Cardiac muscle cell (in vitro differentiated cells and primary cell): ENCODE data around the gene SGF29. TPM values are rescaled to one million over a fixed set of nuclear protein-coding genes. Genes with fewer than 3 reads are reported as not detected.

Source experiments
- DNase-seq, 2 donors: peaks; one replicate each; pipeline versions ENCODE4 v3.0.0 to v3.0.0-alpha.2; 2010 to 2017; ENCODE audit warnings: low read depth in 1 of 2, low spot score in 1 of 2
- H3K27ac ChIP-seq: fragments of 200-600 bp; sonication (generic); 2 replicates; pipeline ENCODE4 v1.5.1; 2016
- H3K27me3 ChIP-seq: fragments of 200-600 bp; sonication (generic); 2 replicates; pipeline ENCODE4 v1.6.0; 2016; ENCODE audit warnings: control low read depth
- H3K36me3 ChIP-seq: fragments of 200-600 bp; sonication (generic); 2 replicates; pipeline ENCODE4 v1.5.1; 2016; ENCODE audit warnings: control low read depth
- H3K4me1 ChIP-seq: fragments of 200-600 bp; sonication (generic); 2 replicates; pipeline ENCODE4 v1.8.1; 2017; ENCODE audit warnings: low read depth, mild to moderate bottlenecking, mixed run types
- H3K4me3 ChIP-seq: fragments of 200-600 bp; sonication (generic); 2 replicates; pipeline ENCODE4 v1.5.1; 2016; ENCODE audit warnings: mild to moderate bottlenecking
- H3K9me3 ChIP-seq: fragments of 200-600 bp; sonication (generic); 2 replicates; pipeline ENCODE4 v1.5.1; 2017; ENCODE audit warnings: low read depth, mild to moderate bottlenecking, control low read depth
- polyA plus RNA-seq: library from polyadenylated mRNA; unstranded; fragments of >200 nt; fragmentation: Nextera tagmentation; extraction: Ambion mirVana; gene quantifications from 2 replicates; pipeline ENCODE4 v1.2.1, GENCODE V29; 2016
- total RNA-seq: library from RNA; depleted of rRNA; stranded (reverse); fragments of >200 nt; gene quantifications from 2 replicates; pipeline ENCODE4 v1.2.3, GENCODE V29; 2016
- TF ChIP-seq, protein P1 (sequence below): IDR thresholded peaks from 2 replicates; pipeline ENCODE4 v1.5.1; 2012; ENCODE audit warnings: low read depth, mild to moderate bottlenecking, low read length

The SGF29 gene
- total and polyA plus RNA-seq, 2 experiments from 2014 or later: 21.7 to 28.8 TPM

DNA sequence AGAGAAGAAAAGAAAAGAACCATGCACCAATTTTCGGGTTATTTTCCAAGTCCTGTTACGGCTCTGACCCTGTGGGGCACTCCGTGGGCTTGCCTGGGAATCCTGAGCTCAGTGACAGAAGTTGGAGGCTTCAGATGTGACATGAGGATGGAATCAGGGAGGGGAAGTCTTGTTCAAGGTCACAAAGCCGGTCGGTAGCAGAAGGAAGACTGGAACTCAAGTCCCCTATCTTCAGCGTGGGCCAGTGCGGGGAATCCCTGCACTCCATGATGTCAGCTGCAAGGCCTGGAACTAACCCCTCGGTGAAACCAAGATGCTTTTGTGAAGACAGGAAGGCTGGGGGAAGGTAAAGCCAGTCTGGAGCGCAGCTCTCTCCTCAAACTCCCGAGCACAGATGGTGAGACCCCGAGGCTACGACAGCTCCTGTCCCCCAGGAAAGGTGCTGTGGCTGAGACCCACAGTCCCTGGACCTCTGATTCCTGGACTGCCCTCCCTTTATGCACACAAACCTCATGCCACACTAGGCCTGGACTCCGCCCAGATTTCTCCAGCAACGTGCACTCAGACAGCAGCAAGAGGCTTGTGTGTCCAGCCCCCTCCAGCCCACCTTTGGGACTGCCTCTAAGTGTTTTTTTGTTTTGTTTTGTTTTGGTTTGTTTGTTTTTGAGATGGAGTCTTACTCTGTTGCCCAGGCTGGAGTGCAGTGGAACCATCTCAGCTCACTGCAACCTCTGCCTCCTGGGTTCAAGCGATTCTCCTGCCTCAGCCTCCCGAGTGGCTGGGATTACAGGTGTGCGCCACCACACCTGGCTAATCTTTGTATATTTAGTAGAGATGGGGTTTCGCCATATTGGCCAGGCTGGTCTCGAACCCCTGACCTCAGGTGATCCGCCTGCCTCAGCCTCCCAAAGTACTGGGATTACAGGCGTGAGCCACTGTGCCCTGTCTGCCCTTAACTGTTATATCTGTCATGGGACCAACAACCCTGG lies 41.6 kb upstream of the SGF29 start:
- Histone ChIP-seq H3K9me3 (no peaks in the 10 kb centered on the region), H3K4me1 (no peaks in the 10 kb centered on the region), H3K36me3 (no peaks in the 10 kb centered on the region), H3K4me3 (no peak overlapping the region), H3K27me3 (no peaks in the 10 kb centered on the region), H3K27ac (no peak overlapping the region)
- TF ChIP-seq, protein P1, sequence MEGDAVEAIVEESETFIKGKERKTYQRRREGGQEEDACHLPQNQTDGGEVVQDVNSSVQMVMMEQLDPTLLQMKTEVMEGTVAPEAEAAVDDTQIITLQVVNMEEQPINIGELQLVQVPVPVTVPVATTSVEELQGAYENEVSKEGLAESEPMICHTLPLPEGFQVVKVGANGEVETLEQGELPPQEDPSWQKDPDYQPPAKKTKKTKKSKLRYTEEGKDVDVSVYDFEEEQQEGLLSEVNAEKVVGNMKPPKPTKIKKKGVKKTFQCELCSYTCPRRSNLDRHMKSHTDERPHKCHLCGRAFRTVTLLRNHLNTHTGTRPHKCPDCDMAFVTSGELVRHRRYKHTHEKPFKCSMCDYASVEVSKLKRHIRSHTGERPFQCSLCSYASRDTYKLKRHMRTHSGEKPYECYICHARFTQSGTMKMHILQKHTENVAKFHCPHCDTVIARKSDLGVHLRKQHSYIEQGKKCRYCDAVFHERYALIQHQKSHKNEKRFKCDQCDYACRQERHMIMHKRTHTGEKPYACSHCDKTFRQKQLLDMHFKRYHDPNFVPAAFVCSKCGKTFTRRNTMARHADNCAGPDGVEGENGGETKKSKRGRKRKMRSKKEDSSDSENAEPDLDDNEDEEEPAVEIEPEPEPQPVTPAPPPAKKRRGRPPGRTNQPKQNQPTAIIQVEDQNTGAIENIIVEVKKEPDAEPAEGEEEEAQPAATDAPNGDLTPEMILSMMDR: no peak
- DNase-seq: no peak

DNA sequence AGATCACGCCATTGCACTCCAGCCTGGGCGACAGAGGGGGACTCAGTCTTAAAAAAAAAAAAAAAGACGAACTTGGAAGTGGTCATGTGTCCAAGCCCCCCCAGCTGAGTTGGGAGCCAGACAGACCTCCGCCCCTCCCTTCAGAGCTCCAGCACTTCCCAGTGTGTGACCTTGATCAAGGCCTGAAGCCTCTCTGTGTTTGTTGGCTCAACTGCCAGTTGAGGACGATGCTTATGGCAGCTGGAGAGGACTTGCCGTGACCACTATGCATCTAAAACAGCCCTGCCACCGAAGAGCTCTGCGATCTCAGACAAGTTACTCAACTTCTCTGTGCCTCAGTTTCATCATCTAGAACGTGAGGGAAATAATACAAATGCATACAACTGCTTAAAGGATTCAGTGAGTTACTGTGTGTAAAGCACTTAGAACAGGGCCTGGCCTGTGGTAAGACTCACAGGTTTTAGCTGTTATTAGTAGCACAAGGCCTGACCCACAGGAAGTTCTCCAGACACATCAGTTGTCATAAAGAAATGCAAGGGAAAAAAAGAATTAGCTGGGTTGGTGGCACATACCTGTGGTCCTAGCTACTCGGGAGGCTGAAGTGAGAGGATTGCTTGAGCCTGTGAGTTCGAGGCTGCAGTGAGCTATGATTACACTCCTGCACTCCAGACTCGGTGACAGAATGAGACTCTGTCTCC lies 40.1 kb upstream of the SGF29 start:
- TF ChIP-seq, protein P1: no peak
- no peak for DNase-seq
- Histone ChIP-seq H3K27me3 (no peaks in the 10 kb centered on the region), H3K36me3 (no peaks in the 10 kb centered on the region), H3K4me3 (no peak overlapping the region), H3K9me3 (no peaks in the 10 kb centered on the region), H3K4me1 (no peaks in the 10 kb centered on the region), H3K27ac (no peak overlapping the region)

DNA sequence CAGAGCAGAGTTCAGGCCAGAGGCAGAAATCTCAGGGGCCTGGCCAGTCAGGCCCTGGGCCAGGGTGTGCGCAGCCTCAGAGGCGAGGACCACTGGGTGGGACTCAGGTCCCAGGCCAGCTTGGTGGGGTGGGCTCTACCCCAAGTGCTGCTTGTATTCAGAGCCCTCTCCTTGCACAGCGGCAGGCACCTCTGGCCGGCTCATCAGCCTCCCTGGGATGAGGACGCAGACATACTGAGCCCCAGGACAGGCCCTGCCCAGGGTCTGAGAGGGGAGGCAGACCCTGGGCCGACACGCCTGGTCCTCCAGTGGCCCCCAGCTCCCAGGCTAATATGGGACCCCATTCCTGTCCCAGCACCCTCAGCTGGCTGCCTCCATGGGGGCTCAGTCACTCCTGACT lies 39.5 kb upstream of the SGF29 start:
- TF ChIP-seq, protein P1: no peak
- no peaks in the 10 kb centered on the region for H3K27me3 ChIP-seq

DNA sequence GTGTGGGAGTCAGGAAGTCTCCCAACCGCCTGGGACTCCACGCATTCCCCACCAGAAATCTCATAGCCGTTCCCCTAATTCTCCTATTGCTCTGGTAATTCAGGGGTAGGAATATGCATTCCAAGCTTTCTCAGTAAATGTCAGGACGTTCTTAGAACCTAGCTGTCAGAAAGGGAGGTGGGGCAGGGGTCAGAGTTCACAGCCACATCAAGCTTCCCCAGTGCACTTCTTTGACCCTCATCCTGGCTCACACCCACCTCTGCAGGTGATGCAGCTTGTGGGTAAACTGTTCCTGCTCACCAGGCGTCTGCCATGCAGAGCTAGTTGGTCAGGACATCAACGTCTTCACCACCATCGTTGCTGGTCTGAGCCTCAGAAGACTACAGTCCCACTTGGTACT lies 33.0 kb upstream of the SGF29 start:
- no peak for DNase-seq
- Histone ChIP-seq H3K27ac (no peak overlapping the region), H3K9me3 (no peaks in the 10 kb centered on the region), H3K27me3 (no peaks in the 10 kb centered on the region), H3K4me1 (no peaks in the 10 kb centered on the region), H3K4me3 (no peak overlapping the region), H3K36me3 (no peaks in the 10 kb centered on the region)
- TF ChIP-seq, protein P1: no peak

More for the DNA sequence above, 39.5 kb upstream of the SGF29 start:
- no peak for DNase-seq
- no peaks in the 10 kb centered on the region for H3K4me1 ChIP-seq
- H3K27ac ChIP-seq: no peak overlapping the region
- no peak overlapping the region for H3K4me3 ChIP-seq
- no peaks in the 10 kb centered on the region for H3K36me3 ChIP-seq
- no peaks in the 10 kb centered on the region for H3K9me3 ChIP-seq

DNA sequence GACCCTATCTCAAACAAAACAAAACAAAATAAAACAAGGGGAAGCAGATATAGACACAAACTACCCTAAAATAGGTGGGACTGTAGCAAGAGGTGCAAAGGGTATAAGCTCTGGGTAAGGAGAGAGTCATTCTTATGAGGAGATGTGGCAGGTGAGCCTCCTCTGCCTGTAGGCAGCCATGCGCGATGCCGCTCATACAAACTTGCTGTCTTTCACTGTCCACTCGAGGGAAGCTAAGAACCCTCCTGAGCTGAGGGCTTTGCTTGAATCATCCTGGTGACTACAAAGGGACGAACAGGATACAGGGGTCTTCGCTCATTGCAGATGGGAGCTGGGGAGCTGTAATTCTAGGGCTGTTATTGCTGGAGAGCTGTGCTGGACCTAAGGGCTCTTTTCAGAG lies 32.3 kb upstream of the SGF29 start:
- no peak for DNase-seq
- no peaks in the 10 kb centered on the region for H3K9me3 ChIP-seq
- TF ChIP-seq, protein P1: no peak
- no peak overlapping the region for H3K4me3 ChIP-seq
- H3K27me3 ChIP-seq: no peaks in the 10 kb centered on the region
- no peaks in the 10 kb centered on the region for H3K36me3 ChIP-seq
- H3K27ac ChIP-seq: no peak overlapping the region
- H3K4me1 ChIP-seq: no peaks in the 10 kb centered on the region
